Right atrium auricular region (tissue), 2 donors: ENCODE results near the gene CYP2B6. TPM values are rescaled to one million over a fixed set of nuclear protein-coding genes. Genes with fewer than 3 reads are reported as not detected.
"Not testable (repeated sequence)": the region's sequence is repeated elsewhere in the genome, so short reads cannot be mapped to it uniquely, and the experiment has no call there.

Experiments used
- DNase-seq: peaks from one replicate; pipeline ENCODE4 v3.0.0-alpha.2; 2019; ENCODE audit warnings: low spot score
- H3K27ac ChIP-seq, 2 donors: fragments of 200-600 bp; sonication (generic); 1 replicate in 1 of 2; 2 replicates in 1 of 2; pipeline ENCODE4 v1.5.1; 2016 to 2019
- H3K27me3 ChIP-seq, 2 donors: fragments of 200-600 bp; sonication (generic); one replicate each; pipeline versions ENCODE4 v1.5.1 to v1.6.0; 2017 to 2019
- H3K36me3 ChIP-seq: fragments of 200-600 bp; sonication (generic); one replicate; pipeline ENCODE4 v1.5.1; 2016
- H3K4me1 ChIP-seq, 2 donors: fragments of 200-600 bp; sonication (generic); one replicate each; pipeline versions ENCODE4 v1.5.1 to v1.6.0; 2017 to 2019
- H3K4me3 ChIP-seq, 2 donors: fragments of 200-600 bp; sonication (generic); 1 replicate in 1 of 2; 2 replicates in 1 of 2; pipeline ENCODE4 v1.5.1; 2017 to 2019; ENCODE audit warnings: mild to moderate bottlenecking in 1 of 2, moderate library complexity in 1 of 2
- H3K9me3 ChIP-seq, 2 donors: fragments of 200-600 bp; sonication (generic); one replicate each; pipeline ENCODE4 v1.5.1; 2019
- CTCF ChIP-seq, 2 donors: fragments of 200-600 bp; sonication (generic); IDR thresholded peaks; one replicate each; pipeline ENCODE4 v1.5.1; 2019; ENCODE audit warnings: antibody characterized with exemption in 2 of 2
- total RNA-seq, 2 donors: library from RNA; depleted of rRNA; stranded (reverse); fragments of >200 nt; gene quantifications; one replicate each; pipeline ENCODE4 v1.1.0, GENCODE V29; 2016

The CYP2B6 gene
- total RNA-seq, 2 donors from 2014 or later, result not detected

- H3K4me1 ChIP-seq, result no peaks in the 10 kb centered on the region
- no peak overlapping the region for H3K27ac ChIP-seq
- no peaks in the 10 kb centered on the region for H3K27me3 ChIP-seq
- no peaks in the 10 kb centered on the region for H3K36me3 ChIP-seq
- no peak overlapping the region for H3K4me3 ChIP-seq
- no peak for DNase-seq
- H3K9me3 ChIP-seq, result no peaks in the 10 kb centered on the region
- TF ChIP-seq CTCF (IDR thresholded peaks at IDR 0.05), result no peak
Measured at GRCh38 chr19:41050426-41050825, 59.3 kb downstream of the CYP2B6 start.

- H3K4me1 ChIP-seq, H3K27ac ChIP-seq, H3K36me3 ChIP-seq, DNase-seq, H3K4me3 ChIP-seq, H3K27me3 ChIP-seq, H3K9me3 ChIP-seq: not testable (repeated sequence)
Measured at GRCh38 chr19:41052162-41052561, 61.1 kb downstream of the CYP2B6 start.

GRCh38 chr19:41053331-41053730 lies 62.2 kb downstream of the CYP2B6 start:
- not testable (repeated sequence) for H3K36me3 ChIP-seq, H3K27ac ChIP-seq, H3K4me1 ChIP-seq, DNase-seq, H3K4me3 ChIP-seq, H3K9me3 ChIP-seq, H3K27me3 ChIP-seq

GRCh38 chr19:41064974-41065569 lies 74.0 kb downstream of the CYP2B6 start:
- Histone ChIP-seq H3K4me1 (no peaks in the 10 kb centered on the region), H3K4me3 (no peak overlapping the region), H3K9me3 (no peaks in the 10 kb centered on the region), H3K27me3 (no peaks in the 10 kb centered on the region), H3K36me3 (no peaks in the 10 kb centered on the region), H3K27ac (no peak overlapping the region)
- TF ChIP-seq CTCF (IDR thresholded peaks at IDR 0.05), result no peak
- no peak for DNase-seq

Other genes with a start within 250 kb of the CYP2B6 start
- 1 to 10 TPM; 3.7 to 5.3 TPM for gene ACTMAP, start 240.8 kb upstream of the CYP2B6 start, total RNA-seq
- 10 to 100 TPM; 30.7 to 32.9 TPM for gene SNRPA, start 240.1 kb upstream of the CYP2B6 start, total RNA-seq
- gene MIA, start 215.8 kb upstream of the CYP2B6 start, total RNA-seq, result 1 to 10 TPM in 1 of 2 donors, not detected in 1; 3.5 TPM
- gene RAB4B, start 213.0 kb upstream of the CYP2B6 start, total RNA-seq, result 10 to 100 TPM; 14.6 to 23.6 TPM
- 10 to 100 TPM; 41.7 to 61.3 TPM for gene EGLN2, start 192.1 kb upstream of the CYP2B6 start, total RNA-seq
- not detected for gene CYP2A6, start 140.8 kb upstream of the CYP2B6 start, total RNA-seq
- gene CYP2A7, start 109.1 kb upstream of the CYP2B6 start, total RNA-seq, result not detected
- not detected for gene CYP2A13, start 97.2 kb downstream of the CYP2B6 start, total RNA-seq
- gene CYP2F1, start 123.2 kb downstream of the CYP2B6 start, total RNA-seq, result not detected
- 1 to 10 TPM in 1 of 2 donors, under 1 TPM in 1; 0.59 to 1.6 TPM for gene CYP2S1, start 201.9 kb downstream of the CYP2B6 start, total RNA-seq
- gene AXL, start 227.9 kb downstream of the CYP2B6 start, total RNA-seq, result 10 to 100 TPM; 27.3 to 81.4 TPM